ENCODE measurements around the gene GMPPA.

DNA sequence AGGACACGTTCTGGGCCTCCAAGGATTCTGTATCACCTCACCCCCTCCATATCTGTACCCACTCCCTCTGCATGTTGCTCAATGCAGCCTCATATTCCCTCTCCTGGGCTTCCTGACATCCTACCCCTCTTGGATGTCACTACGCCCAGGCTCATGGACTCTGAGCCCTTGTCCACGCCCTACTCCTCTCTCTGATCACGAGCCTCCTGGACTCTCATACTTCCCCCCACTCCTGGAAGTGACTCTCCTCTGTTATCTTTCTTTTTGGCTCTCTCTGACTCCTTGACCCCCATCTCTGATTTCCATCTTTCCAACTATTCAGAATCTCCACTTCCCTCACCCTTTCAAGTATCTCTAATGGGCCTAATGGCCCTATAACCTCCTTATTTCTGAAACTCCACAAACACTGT lies 47.3 kb downstream of the GMPPA start:
- TF ChIP-seq, protein P1, sequence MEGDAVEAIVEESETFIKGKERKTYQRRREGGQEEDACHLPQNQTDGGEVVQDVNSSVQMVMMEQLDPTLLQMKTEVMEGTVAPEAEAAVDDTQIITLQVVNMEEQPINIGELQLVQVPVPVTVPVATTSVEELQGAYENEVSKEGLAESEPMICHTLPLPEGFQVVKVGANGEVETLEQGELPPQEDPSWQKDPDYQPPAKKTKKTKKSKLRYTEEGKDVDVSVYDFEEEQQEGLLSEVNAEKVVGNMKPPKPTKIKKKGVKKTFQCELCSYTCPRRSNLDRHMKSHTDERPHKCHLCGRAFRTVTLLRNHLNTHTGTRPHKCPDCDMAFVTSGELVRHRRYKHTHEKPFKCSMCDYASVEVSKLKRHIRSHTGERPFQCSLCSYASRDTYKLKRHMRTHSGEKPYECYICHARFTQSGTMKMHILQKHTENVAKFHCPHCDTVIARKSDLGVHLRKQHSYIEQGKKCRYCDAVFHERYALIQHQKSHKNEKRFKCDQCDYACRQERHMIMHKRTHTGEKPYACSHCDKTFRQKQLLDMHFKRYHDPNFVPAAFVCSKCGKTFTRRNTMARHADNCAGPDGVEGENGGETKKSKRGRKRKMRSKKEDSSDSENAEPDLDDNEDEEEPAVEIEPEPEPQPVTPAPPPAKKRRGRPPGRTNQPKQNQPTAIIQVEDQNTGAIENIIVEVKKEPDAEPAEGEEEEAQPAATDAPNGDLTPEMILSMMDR (IDR thresholded peaks at IDR 0.05 in 8 of 11, conservative IDR thresholded peaks at IDR 0.05 in 3 of 11), result no peak
- no peak for TF ChIP-seq POLR2AphosphoS5 (IDR thresholded peaks at IDR 0.05)

Measured in spleen (tissue), 7 donors.